SK-N-SH treated with all-trans-retinoic acid at 6 μM for 48 hours (cell line): ENCODE results near the gene HES1.

Experiments
- ARNTL ChIP-seq: fragments of 450-650 bp; formaldehyde crosslinking; IDR thresholded peaks from 2 replicates; pipeline ENCODE4 v1.5.0; 2020; ENCODE audit warnings: low read depth, mild to moderate bottlenecking, moderate library complexity, borderline replicate concordance
- OSR1 ChIP-seq: fragments of 250-450 bp; sonication (Bioruptor Pico); IDR thresholded peaks from 2 replicates; pipeline ENCODE4 v1.8.0; 2022; ENCODE audit warnings: moderate library complexity, mild to moderate bottlenecking, inconsistent platforms
- POU6F1 ChIP-seq: fragments of 250-450 bp; sonication (Bioruptor Pico); IDR thresholded peaks from 2 replicates; pipeline ENCODE4 v1.8.0; 2021; ENCODE audit warnings: low read depth, mild to moderate bottlenecking, moderate library complexity, borderline replicate concordance
- PPARA ChIP-seq: fragments of 250-450 bp; sonication (Bioruptor Pico); IDR thresholded peaks from 2 replicates; pipeline ENCODE4 v1.5.0; 2020; ENCODE audit warnings: mild to moderate bottlenecking, borderline replicate concordance
- SNAI2 ChIP-seq: fragments of 250-450 bp; sonication (Bioruptor Pico); IDR thresholded peaks from 2 replicates; pipeline ENCODE4 v1.5.0; 2020; ENCODE audit warnings: mild to moderate bottlenecking, moderate library complexity
- ZNF8 ChIP-seq: fragments of 450-650 bp; formaldehyde crosslinking; IDR thresholded peaks from 2 replicates; pipeline ENCODE4 v1.5.0; 2020; ENCODE audit warnings: mild to moderate bottlenecking, moderate library complexity

GRCh38 chr3:194117104-194117845, 18.7 kb upstream of the HES1 start:
- TF ChIP-seq ARNTL (CRISPR knock-in tag) (no peak), PPARA (CRISPR knock-in tag) (no peak), ZNF8 (CRISPR knock-in tag) (no peak), SNAI2 (CRISPR knock-in tag) (no peak), POU6F1 (CRISPR knock-in tag) (no peak), OSR1 (no peak)
